ENCODE data around the gene NOX3. TPM values are rescaled to one million over a fixed set of nuclear protein-coding genes. Genes with fewer than 3 reads are reported as not detected.
"Not testable (repeated sequence)": the region's sequence is repeated elsewhere in the genome, so short reads cannot be mapped to it uniquely, and the experiment has no call there.

Gene NOX3
- total and polyA plus RNA-seq, 3 experiments from 2014 or later = not detected

DNA sequence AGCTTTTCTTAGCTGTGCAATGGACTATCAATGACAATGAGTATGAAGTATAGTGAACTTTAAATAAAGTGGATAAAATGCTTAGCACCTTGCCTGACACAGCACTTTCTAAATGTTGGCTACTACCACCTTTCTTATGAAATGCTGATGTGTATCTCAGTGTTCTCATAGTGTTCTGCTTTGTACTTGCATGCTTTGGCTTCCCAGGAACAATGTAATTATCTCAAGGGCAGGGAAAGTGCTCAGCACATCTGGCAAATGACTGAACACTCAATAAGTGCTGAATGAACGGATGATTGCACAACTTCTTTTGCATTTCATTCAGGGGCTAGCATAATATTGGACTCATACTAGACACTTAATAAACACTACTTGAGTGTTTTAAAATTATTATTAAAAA, 28.2 kb upstream of the NOX3 start:
- Mint-ChIP-seq H3K27me3 (peaks cover 1 to 13% of the 10 kb centered on the region in 2 donors), H3K9me3 (no peaks in the 10 kb centered on the region), H3K36me3 (no peaks in the 10 kb centered on the region), H3K4me3 (no peak overlapping the region), H3K4me1 (no peaks in the 10 kb centered on the region), H3K27ac (no peak overlapping the region)
- ChIA-PET POLR2A (no interaction called here), CTCF (no interaction called here)
- Histone ChIP-seq H3K36me3 (ENCODE audit: insufficient read depth, low read length) (no peaks in the 10 kb centered on the region), H3K27me3 (ENCODE audit: insufficient read depth, low read length, poor library complexity, severe bottlenecking) (no peaks in the 10 kb centered on the region), H3K4me3 (ENCODE audit: low read length) (no peak overlapping the region), H3K27ac (ENCODE audit: low read depth, low read length) (no peak overlapping the region), H3K4me1 (ENCODE audit: insufficient read depth, low read length) (no peaks in the 10 kb centered on the region), H3K9me3 (ENCODE audit: low read length) (no peaks in the 10 kb centered on the region)
- DNase-seq = no peak

DNA sequence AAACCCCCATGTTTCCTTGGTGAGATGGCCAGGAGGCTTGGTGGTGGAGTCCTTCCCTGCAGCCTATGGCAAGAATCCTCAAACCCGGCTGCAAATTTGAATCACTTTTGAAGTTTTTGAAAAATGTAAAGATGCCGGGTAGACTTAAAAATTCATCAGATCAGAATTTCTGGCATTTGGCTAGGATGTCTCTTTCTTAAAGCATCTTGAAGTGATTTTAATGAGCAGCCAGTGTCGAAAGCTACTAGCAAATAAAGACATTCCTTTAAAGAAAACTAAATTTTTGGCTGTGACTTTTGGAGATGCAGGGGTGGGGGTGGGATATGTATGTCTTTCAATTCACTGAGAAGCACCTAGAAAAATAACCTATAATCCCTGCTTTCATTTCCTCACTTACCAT, 25.6 kb upstream of the NOX3 start:
- Histone ChIP-seq H3K4me1 (ENCODE audit: insufficient read depth, low read length) (no peaks in the 10 kb centered on the region), H3K27me3 (ENCODE audit: insufficient read depth, low read length, poor library complexity, severe bottlenecking) (no peaks in the 10 kb centered on the region), H3K9me3 (ENCODE audit: low read length) (no peaks in the 10 kb centered on the region), H3K4me3 (ENCODE audit: low read length) (no peak overlapping the region), H3K36me3 (ENCODE audit: insufficient read depth, low read length) (no peaks in the 10 kb centered on the region), H3K27ac (ENCODE audit: low read depth, low read length) (no peak overlapping the region)
- Mint-ChIP-seq H3K27me3 (peaks cover 0 to 13% of the 10 kb centered on the region in 2 donors), H3K27ac (no peak overlapping the region), H3K4me3 (no peak overlapping the region), H3K4me1 (no peaks in the 10 kb centered on the region), H3K9me3 (no peaks in the 10 kb centered on the region), H3K36me3 (no peaks in the 10 kb centered on the region)
- ChIA-PET POLR2A (no interaction called here), CTCF (no interaction called here)
- no peak for DNase-seq

GRCh38 chr6:155473741-155474140, 18.1 kb upstream of the NOX3 start:
- Histone ChIP-seq H3K27ac (ENCODE audit: low read depth, low read length) (no peak overlapping the region), H3K36me3 (ENCODE audit: insufficient read depth, low read length) (no peaks in the 10 kb centered on the region), H3K9me3 (ENCODE audit: low read length) (no peaks in the 10 kb centered on the region), H3K4me3 (ENCODE audit: low read length) (no peak overlapping the region), H3K4me1 (ENCODE audit: insufficient read depth, low read length) (no peaks in the 10 kb centered on the region), H3K27me3 (ENCODE audit: insufficient read depth, low read length, poor library complexity, severe bottlenecking) (no peaks in the 10 kb centered on the region)
- Mint-ChIP-seq H3K36me3 (no peaks in the 10 kb centered on the region), H3K4me3 (no peak overlapping the region), H3K4me1 (no peaks in the 10 kb centered on the region), H3K27ac (no peak overlapping the region), H3K27me3 (peaks cover 7 to 23% of the 10 kb centered on the region in 2 donors), H3K9me3 (peaks cover 4 to 12% (median 7%) of the 10 kb centered on the region in 5 donors)
- ChIA-PET CTCF (no interaction called here), POLR2A (no interaction called here)
- DNase-seq = no peak

- ChIA-PET CTCF (interaction anchor here (1.6 kb wide), 1 partner anchor 9 kb away, joined by 3 read pairs; no protein-coding TSS in a partner anchor), POLR2A (no interaction called here)
- H3K27ac ChIP-seq (ENCODE audit: low read depth, low read length) = no peak overlapping the region
- no peaks in the 10 kb centered on the region for H3K36me3 ChIP-seq (ENCODE audit: insufficient read depth, low read length)
- no peak overlapping the region for H3K4me3 ChIP-seq (ENCODE audit: low read length)
- H3K27ac Mint-ChIP-seq = no peak overlapping the region
- no peak overlapping the region for H3K4me3 Mint-ChIP-seq
- DNase-seq = no peak
- no peaks in the 10 kb centered on the region for H3K27me3 ChIP-seq (ENCODE audit: insufficient read depth, low read length, poor library complexity, severe bottlenecking)
- peaks cover 7 to 19% (median 10%) of the 10 kb centered on the region in 5 donors for H3K9me3 Mint-ChIP-seq
- H3K27me3 Mint-ChIP-seq = peaks cover 9 to 25% of the 10 kb centered on the region in 2 donors
- H3K36me3 Mint-ChIP-seq = no peaks in the 10 kb centered on the region
- H3K4me1 Mint-ChIP-seq = no peaks in the 10 kb centered on the region
- H3K9me3 ChIP-seq (ENCODE audit: low read length) = no peaks in the 10 kb centered on the region
- no peaks in the 10 kb centered on the region for H3K4me1 ChIP-seq (ENCODE audit: insufficient read depth, low read length)
Measured at GRCh38 chr6:155472886-155473285, 17.2 kb upstream of the NOX3 start.

DNA sequence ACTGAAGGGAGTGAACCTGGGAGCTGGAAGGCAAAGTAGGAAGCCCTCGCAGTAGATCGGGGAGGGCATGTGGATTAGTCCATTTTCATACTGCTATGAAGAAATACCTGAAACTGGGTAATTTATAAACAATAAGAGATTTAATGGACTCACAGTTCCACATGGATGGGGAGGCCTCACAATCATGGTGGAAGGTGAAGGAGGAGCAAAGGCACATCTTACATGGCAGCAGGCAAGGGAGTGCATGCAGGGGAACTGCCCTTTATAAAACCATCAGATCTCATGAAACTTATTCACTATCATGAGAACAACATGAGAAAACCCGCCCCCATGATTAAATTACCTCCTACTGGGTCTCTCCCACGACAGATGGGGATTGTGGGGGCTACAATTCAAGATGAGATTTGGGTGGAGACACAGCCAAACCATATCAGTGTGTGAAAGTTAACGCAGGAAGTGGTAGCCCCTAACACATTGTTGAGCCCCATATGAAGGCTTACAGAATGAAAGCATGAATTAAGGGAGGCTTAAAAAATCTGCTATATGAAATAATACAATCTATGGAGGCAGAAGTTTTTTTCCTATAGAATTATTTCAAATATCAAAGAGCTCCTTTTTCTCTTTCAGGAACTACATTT, 15.5 kb upstream of the NOX3 start:
- POLR2A ChIA-PET; H3K4me1 ChIP-seq (ENCODE audit: insufficient read depth, low read length); DNase-seq; H3K36me3 Mint-ChIP-seq; H3K27ac Mint-ChIP-seq; H3K4me3 Mint-ChIP-seq; H3K36me3 ChIP-seq (ENCODE audit: insufficient read depth, low read length); H3K9me3 ChIP-seq (ENCODE audit: low read length); H3K27me3 ChIP-seq (ENCODE audit: insufficient read depth, low read length, poor library complexity, severe bottlenecking); H3K4me1 Mint-ChIP-seq; H3K4me3 ChIP-seq (ENCODE audit: low read length); H3K27ac ChIP-seq (ENCODE audit: low read depth, low read length): not testable (repeated sequence)
- CTCF ChIA-PET = interaction anchor here (1.1 kb wide), 1 partner anchor 26 kb away, joined by 3 read pairs; no protein-coding TSS in a partner anchor
- H3K9me3 Mint-ChIP-seq = peaks cover 7 to 24% (median 16%) of the 10 kb centered on the region in 5 donors
- H3K27me3 Mint-ChIP-seq = peaks cover 11 to 25% of the 10 kb centered on the region in 2 donors

- DNase-seq; H3K27ac Mint-ChIP-seq; H3K4me3 ChIP-seq (ENCODE audit: low read length); H3K9me3 ChIP-seq (ENCODE audit: low read length); H3K27ac ChIP-seq (ENCODE audit: low read depth, low read length); H3K36me3 ChIP-seq (ENCODE audit: insufficient read depth, low read length); H3K27me3 ChIP-seq (ENCODE audit: insufficient read depth, low read length, poor library complexity, severe bottlenecking); CTCF ChIA-PET; H3K36me3 Mint-ChIP-seq; H3K4me1 ChIP-seq (ENCODE audit: insufficient read depth, low read length); POLR2A ChIA-PET; H3K4me1 Mint-ChIP-seq; H3K4me3 Mint-ChIP-seq: not testable (repeated sequence)
- Mint-ChIP-seq H3K9me3 (peaks cover 4 to 29% (median 16%) of the 10 kb centered on the region in 5 donors), H3K27me3 (peaks cover 9 to 30% of the 10 kb centered on the region in 2 donors)
Measured at GRCh38 chr6:155468543-155468942, 12.9 kb upstream of the NOX3 start.

DNA sequence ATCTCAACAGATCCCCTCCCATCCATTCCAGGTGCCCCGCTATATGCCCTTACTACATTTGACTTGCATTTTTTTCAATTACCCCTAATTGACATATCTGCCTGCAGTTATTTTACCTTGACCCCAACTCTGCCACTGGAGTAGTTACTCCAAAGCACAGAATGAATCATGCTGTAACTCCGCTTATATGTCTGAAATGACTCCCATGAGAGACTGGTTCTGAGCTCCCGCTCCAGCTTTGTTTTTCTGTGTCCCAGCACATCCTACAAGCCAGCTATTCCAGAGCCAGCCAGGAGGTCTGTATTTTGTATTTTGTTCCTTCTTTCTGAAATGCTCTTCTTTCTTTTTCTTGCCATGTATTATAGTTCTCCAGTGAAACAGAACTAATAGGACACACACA, 10.9 kb upstream of the NOX3 start:
- no peaks in the 10 kb centered on the region for H3K36me3 Mint-ChIP-seq

GRCh38 chr6:155461556-155461955, 5.9 kb upstream of the NOX3 start:
- Mint-ChIP-seq H3K27me3 (peaks cover 2 to 34% of the 10 kb centered on the region in 2 donors), H3K36me3 (no peaks in the 10 kb centered on the region), H3K4me1 (no peaks in the 10 kb centered on the region), H3K27ac (no peak overlapping the region), H3K4me3 (no peak overlapping the region), H3K9me3 (peaks cover 0 to 5% (median under 1%) of the 10 kb centered on the region in 5 donors)
- Histone ChIP-seq H3K4me3 (ENCODE audit: low read length) (no peak overlapping the region), H3K27me3 (ENCODE audit: insufficient read depth, low read length, poor library complexity, severe bottlenecking) (no peaks in the 10 kb centered on the region), H3K27ac (ENCODE audit: low read depth, low read length) (no peak overlapping the region), H3K4me1 (ENCODE audit: insufficient read depth, low read length) (no peaks in the 10 kb centered on the region), H3K9me3 (ENCODE audit: low read length) (no peaks in the 10 kb centered on the region), H3K36me3 (ENCODE audit: insufficient read depth, low read length) (no peaks in the 10 kb centered on the region)
- CTCF ChIA-PET = no interaction called here
- DNase-seq = no peak
- POLR2A ChIA-PET = no interaction called here

More for the DNA sequence above, 10.9 kb upstream of the NOX3 start:
- Histone ChIP-seq H3K36me3 (ENCODE audit: insufficient read depth, low read length) (no peaks in the 10 kb centered on the region), H3K27ac (ENCODE audit: low read depth, low read length) (no peak overlapping the region), H3K27me3 (ENCODE audit: insufficient read depth, low read length, poor library complexity, severe bottlenecking) (no peaks in the 10 kb centered on the region), H3K9me3 (ENCODE audit: low read length) (no peaks in the 10 kb centered on the region), H3K4me1 (ENCODE audit: insufficient read depth, low read length) (no peaks in the 10 kb centered on the region), H3K4me3 (ENCODE audit: low read length) (no peak overlapping the region)
- ChIA-PET CTCF (no interaction called here), POLR2A (no interaction called here)
- no peak overlapping the region for H3K4me3 Mint-ChIP-seq
- no peak for DNase-seq
- peak overlapping the region in 1 of 8 donors; percentile 44 for H3K27ac Mint-ChIP-seq
- peaks cover 4 to 29% (median 16%) of the 10 kb centered on the region in 5 donors for H3K9me3 Mint-ChIP-seq
- no peaks in the 10 kb centered on the region for H3K4me1 Mint-ChIP-seq
- peaks cover 11 to 27% of the 10 kb centered on the region in 2 donors for H3K27me3 Mint-ChIP-seq
